Peyer's patch (tissue), 4 donors: ENCODE results near the gene FOXS1.

Source experiments
- CTCF ChIP-seq, 6 experiments: fragments of 450-650 bp in 4 of 6; fragments of 200-600 bp in 2 of 6; sonication (generic) in 1 of 6; IDR thresholded peaks; one replicate each; pipeline ENCODE4 v1.5.1; 2017 to 2019; ENCODE audit warnings: antibody characterized with exemption in 6 of 6, mild to moderate bottlenecking in 3 of 6, moderate library complexity in 1 of 6
- POLR2A ChIP-seq, 2 donors: fragments of 450-650 bp; IDR thresholded peaks; one replicate each; pipeline ENCODE4 v1.5.1; 2017; ENCODE audit warnings: antibody characterized with exemption in 2 of 2, mild to moderate bottlenecking in 2 of 2, moderate library complexity in 2 of 2

GRCh38 chr20:31857861-31858759 is 12.7 kb upstream of the FOXS1 start:
- no peak for TF ChIP-seq CTCF (IDR thresholded peaks at IDR 0.05)
- TF ChIP-seq POLR2A (IDR thresholded peaks at IDR 0.05), result no peak
